Natural killer cell (primary cell): ENCODE data around the gene IP6K1. TPM values are rescaled to one million over a fixed set of nuclear protein-coding genes. Genes with fewer than 3 reads are reported as not detected.

Source experiments
- ATAC-seq, 3 donors: fragments of 150-1000 bp in 2 of 3; fragments of 200-7000 bp in 1 of 3; cut with Tn5 transposase; 1 replicate in 1 of 3; 2 replicates in 2 of 3; pipeline ENCODE4 v1.10.0; 2021; ENCODE audit warnings: mild to moderate bottlenecking in 2 of 3, moderate library complexity in 2 of 3
- DNase-seq, 2 donors: peaks; one replicate each; pipeline versions ENCODE4 v3.0.0 to v3.0.0-alpha.2; 2013 to 2021; ENCODE audit warnings: mixed read lengths in 1 of 2
- H3K27ac ChIP-seq: one replicate; pipeline ENCODE4 v1.5.1; 2013; ENCODE audit warnings: mild to moderate bottlenecking, low read length
- H3K27me3 ChIP-seq: one replicate; pipeline ENCODE4 v1.6.1; 2013; ENCODE audit warnings: low read length; ENCODE audit not compliant: control insufficient read depth, insufficient read depth
- H3K36me3 ChIP-seq: one replicate; pipeline ENCODE4 v1.6.1; 2013; ENCODE audit warnings: low read length; ENCODE audit not compliant: control insufficient read depth, insufficient read depth
- H3K4me1 ChIP-seq: one replicate; pipeline ENCODE4 v1.6.1; 2013; ENCODE audit warnings: low read length; ENCODE audit not compliant: control insufficient read depth, insufficient read depth
- H3K4me3 ChIP-seq: one replicate; pipeline ENCODE4 v1.5.1; 2013; ENCODE audit warnings: low read length
- H3K9me3 ChIP-seq: one replicate; pipeline ENCODE4 v1.6.1; 2013; ENCODE audit warnings: low read length; ENCODE audit not compliant: control insufficient read depth, insufficient read depth
- H3K27ac Mint-ChIP-seq, 2 donors: one replicate each; pipeline ENCODE4 v1.8.0; 2022; ENCODE audit warnings: mild to moderate bottlenecking in 2 of 2, mixed read lengths in 2 of 2, moderate library complexity in 1 of 2
- H3K27me3 Mint-ChIP-seq, 2 donors: one replicate each; pipeline ENCODE4 v1.8.0; 2022; ENCODE audit warnings: low read depth in 2 of 2, mixed read lengths in 2 of 2
- H3K36me3 Mint-ChIP-seq: one replicate; pipeline ENCODE4 v1.8.0; 2022; ENCODE audit warnings: mixed read lengths
- H3K4me1 Mint-ChIP-seq, 2 donors: one replicate each; pipeline ENCODE4 v1.8.0; 2022; ENCODE audit warnings: mixed read lengths in 2 of 2
- H3K4me3 Mint-ChIP-seq: one replicate; pipeline ENCODE4 v1.8.0; 2022; ENCODE audit warnings: mild to moderate bottlenecking, moderate library complexity, mixed read lengths
- H3K9me3 Mint-ChIP-seq, 2 donors: one replicate each; pipeline ENCODE4 v1.8.0; 2022; ENCODE audit warnings: mixed read lengths in 2 of 2
- CTCF ChIP-seq: fragments of 200-600 bp; IDR thresholded peaks from one replicate; pipeline ENCODE4 v1.8.0; 2022; ENCODE audit warnings: antibody characterized with exemption
- WGBS: methylation state at CpG from one replicate; pipeline ENCODE4 v1.1.7; 2013; ENCODE audit warnings: missing lambda C conversion rate; ENCODE audit not compliant: insufficient coverage; 5-methylcytosine and 5-hydroxymethylcytosine counted together
- intact Hi-C: fragments of 100-400 bp; cut with micrococcal nuclease; formaldehyde crosslinking; loops from one replicate; pipeline ENCODE4 v1.14.2; 2022
- total RNA-seq, 4 donors: library from RNA; stranded (reverse); fragments of 120-200 nt in 1 of 4; gene quantifications; one replicate each; pipeline versions ENCODE4 v1.2.3 to v1.2.4, GENCODE V29; 2013 to 2022

IP6K1 gene
- total RNA-seq, 3 donors from 2014 or later (not counting 1 experiment from before 2014, with no cell fraction given): 53.7 to 68.7 (median 57.9) TPM

- ATAC-seq: no peak
Observed at GRCh38 chr3:49706456-49707112, 79.8 kb downstream of the IP6K1 start.

GRCh38 chr3:49705390-49705960, 80.9 kb downstream of the IP6K1 start:
- WGBS: 98% methylated on average over 15 of the region's 17 CpGs
- H3K36me3 Mint-ChIP-seq: no peaks in the 10 kb centered on the region
- peaks cover 0 to 7% of the 10 kb centered on the region in 2 donors for H3K4me1 Mint-ChIP-seq
- Histone ChIP-seq H3K27ac (no peak overlapping the region), H3K9me3 (no peaks in the 10 kb centered on the region), H3K27me3 (no peaks in the 10 kb centered on the region), H3K4me1 (no peaks in the 10 kb centered on the region), H3K4me3 (no peak overlapping the region), H3K36me3 (peaks cover 24% of the 10 kb centered on the region)
- ATAC-seq: no peak
- TF ChIP-seq CTCF: no peak
- no peak overlapping the region for H3K4me3 Mint-ChIP-seq
- DNase-seq: no peak
- intact Hi-C loops: no loop called here
- H3K27me3 Mint-ChIP-seq: no peaks in the 10 kb centered on the region
- H3K27ac Mint-ChIP-seq: no peak overlapping the region
- no peaks in the 10 kb centered on the region for H3K9me3 Mint-ChIP-seq

More at GRCh38 chr3:49706456-49707112, 79.8 kb downstream of the IP6K1 start:
- H3K27me3 ChIP-seq: no peaks in the 10 kb centered on the region
- H3K27me3 Mint-ChIP-seq: no peaks in the 10 kb centered on the region
- no peak overlapping the region for H3K4me3 ChIP-seq
- no peak overlapping the region for H3K4me3 Mint-ChIP-seq
- DNase-seq: no peak
- H3K36me3 ChIP-seq: peaks cover 16% of the 10 kb centered on the region
- no peak overlapping the region for H3K27ac Mint-ChIP-seq
- peaks cover 9% of the 10 kb centered on the region for H3K4me1 ChIP-seq
- H3K9me3 Mint-ChIP-seq: no peaks in the 10 kb centered on the region
- H3K27ac ChIP-seq: no peak overlapping the region
- intact Hi-C loops: no loop called here
- no peaks in the 10 kb centered on the region for H3K9me3 ChIP-seq
- WGBS: 96% methylated on average over 9 of the region's 9 CpGs
- H3K4me1 Mint-ChIP-seq: peaks cover 7 to 13% of the 10 kb centered on the region in 2 donors
- H3K36me3 Mint-ChIP-seq: no peaks in the 10 kb centered on the region
- TF ChIP-seq CTCF: no peak

- H3K27me3 Mint-ChIP-seq: no peaks in the 10 kb centered on the region
- no peaks in the 10 kb centered on the region for H3K9me3 Mint-ChIP-seq
- no peak overlapping the region for H3K27ac Mint-ChIP-seq
- ATAC-seq: no peak
- intact Hi-C loops: no loop called here
- H3K4me3 Mint-ChIP-seq: no peak overlapping the region
- Histone ChIP-seq H3K36me3 (peaks cover 32% of the 10 kb centered on the region), H3K27me3 (no peaks in the 10 kb centered on the region), H3K4me1 (no peaks in the 10 kb centered on the region), H3K27ac (no peak overlapping the region), H3K9me3 (no peaks in the 10 kb centered on the region), H3K4me3 (no peak overlapping the region)
- TF ChIP-seq CTCF: no peak
- H3K4me1 Mint-ChIP-seq: peaks cover 0 to 7% of the 10 kb centered on the region in 2 donors
- DNase-seq: no peak
- no peaks in the 10 kb centered on the region for H3K36me3 Mint-ChIP-seq
- WGBS: 97% methylated on average over 8 of the region's 8 CpGs
Observed at GRCh38 chr3:49704629-49705028, 81.7 kb downstream of the IP6K1 start.
